Effector memory CD8-positive, alpha-beta T cell (primary cell): ENCODE data around the gene ACOT2.
"Not testable (repeated sequence)": the region's sequence is repeated elsewhere in the genome, so short reads cannot be mapped to it uniquely, and the experiment has no call there.

Experiments
- ATAC-seq: fragments of 150-1000 bp; cut with Tn5 transposase; replicated peaks from 2 replicates; pipeline ENCODE4 v1.10.0; 2021; ENCODE audit warnings: mild to moderate bottlenecking, moderate library complexity
- DNase-seq, 3 experiments: peaks; one replicate each; pipeline ENCODE4 v3.0.0; 2021
- H3K27ac Mint-ChIP-seq, 2 donors: one replicate each; pipeline ENCODE4 v1.8.0; 2022; ENCODE audit warnings: mild to moderate bottlenecking in 2 of 2, mixed read lengths in 2 of 2, moderate library complexity in 2 of 2
- H3K27me3 Mint-ChIP-seq, 2 donors: one replicate each; pipeline ENCODE4 v1.8.0; 2022; ENCODE audit warnings: mixed read lengths in 2 of 2
- H3K36me3 Mint-ChIP-seq: one replicate; pipeline ENCODE4 v1.8.0; 2022; ENCODE audit warnings: mild to moderate bottlenecking, moderate library complexity, mixed read lengths; ENCODE audit not compliant: insufficient read depth
- H3K4me1 Mint-ChIP-seq, 2 donors: one replicate each; pipeline ENCODE4 v1.8.0; 2022; ENCODE audit warnings: low read depth in 2 of 2, mixed read lengths in 2 of 2
- H3K4me3 Mint-ChIP-seq, 2 donors: one replicate each; pipeline ENCODE4 v1.8.0; 2022; ENCODE audit warnings: mild to moderate bottlenecking in 2 of 2, mixed read lengths in 2 of 2, moderate library complexity in 2 of 2
- H3K9me3 Mint-ChIP-seq, 2 donors: one replicate each; pipeline ENCODE4 v1.8.0; 2022; ENCODE audit warnings: mixed read lengths in 2 of 2

Gene ACOT2

DNA sequence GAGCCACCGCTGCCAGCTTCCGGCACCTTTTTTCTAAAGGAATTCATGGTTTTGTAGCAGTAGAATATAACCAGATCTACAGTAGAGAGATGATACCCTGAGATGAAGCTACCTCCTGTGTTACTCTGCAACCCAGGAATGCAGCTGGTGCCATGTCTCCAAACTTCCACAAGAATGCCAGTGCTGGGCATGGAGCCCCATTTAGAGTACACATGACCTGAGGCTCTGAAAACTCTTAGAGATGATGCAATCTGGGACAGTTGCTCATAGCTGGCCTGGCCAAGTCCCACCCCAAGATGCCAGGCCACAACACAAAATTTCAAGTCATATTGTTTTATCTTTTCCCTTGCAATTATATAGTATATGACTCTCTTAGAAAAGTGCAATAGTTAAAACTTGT, 8.2 kb downstream of the ACOT2 start:
- not testable (repeated sequence) for H3K9me3 Mint-ChIP-seq, DNase-seq, H3K27me3 Mint-ChIP-seq, H3K4me1 Mint-ChIP-seq, H3K27ac Mint-ChIP-seq, H3K4me3 Mint-ChIP-seq, ATAC-seq
- peaks cover 45% of the 10 kb centered on the region for H3K36me3 Mint-ChIP-seq

DNA sequence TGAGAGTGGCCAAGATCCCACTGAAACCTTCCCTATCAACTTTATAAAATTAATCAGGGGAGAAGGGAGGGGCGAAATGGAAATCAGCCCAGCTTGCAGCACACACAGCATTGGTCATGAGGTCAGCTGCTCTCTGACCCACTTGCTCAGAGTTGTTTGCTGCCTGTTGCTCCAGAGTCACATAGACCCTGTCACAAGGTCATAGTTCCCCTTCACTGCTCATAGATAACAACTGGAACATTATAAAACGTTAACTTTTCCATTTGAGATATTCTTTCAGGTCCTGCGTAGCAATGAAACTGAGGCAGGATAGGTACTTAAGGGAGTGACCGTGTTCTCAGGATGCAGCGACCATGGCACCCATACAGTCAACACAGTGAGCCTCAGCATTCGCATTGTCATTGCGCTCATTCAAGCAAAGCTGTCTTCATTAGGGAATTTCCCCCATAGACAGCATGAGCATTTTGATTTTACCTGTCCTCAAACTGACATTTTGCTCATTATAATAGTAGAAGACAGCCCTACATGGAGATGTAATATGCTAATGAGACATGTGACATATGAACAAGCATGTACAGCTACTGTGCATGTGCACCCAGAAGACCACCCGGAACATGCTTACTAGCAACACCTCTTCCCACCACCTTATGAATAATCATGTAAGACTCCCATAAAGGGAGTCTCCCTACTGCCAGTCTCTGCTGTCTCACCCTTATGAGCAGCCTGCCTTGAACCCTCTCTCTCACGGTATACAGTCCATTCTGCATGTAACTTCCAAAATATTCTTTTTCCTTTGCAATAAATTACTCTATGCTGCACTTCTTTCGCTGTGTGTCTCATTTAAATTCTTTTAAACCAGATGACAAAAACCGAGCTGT, 13.3 kb downstream of the ACOT2 start:
- H3K27me3 Mint-ChIP-seq, H3K27ac Mint-ChIP-seq, H3K4me3 Mint-ChIP-seq, H3K9me3 Mint-ChIP-seq, DNase-seq, ATAC-seq, H3K4me1 Mint-ChIP-seq: not testable (repeated sequence)
- H3K36me3 Mint-ChIP-seq, result peaks cover 15% of the 10 kb centered on the region

DNA sequence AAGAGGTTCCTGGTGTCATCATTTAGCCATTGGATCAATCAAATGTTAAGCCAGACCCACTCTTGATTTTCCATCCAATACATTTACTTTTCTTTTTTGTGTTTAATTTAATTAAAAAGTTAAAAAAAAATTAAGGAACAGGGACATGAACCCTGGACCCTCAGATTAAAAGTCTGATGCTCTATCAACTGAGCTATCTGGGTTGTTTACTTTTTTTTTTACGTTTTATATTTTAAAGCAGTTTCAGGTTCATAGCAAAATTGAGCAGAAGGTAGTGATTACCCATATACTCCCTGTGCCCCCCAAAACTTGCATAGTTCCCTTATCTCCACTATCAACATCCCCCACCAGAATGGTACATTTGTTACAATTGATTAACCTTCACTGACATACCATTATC, 19.7 kb downstream of the ACOT2 start:
- ATAC-seq (no peak), DNase-seq (no peak)
- Mint-ChIP-seq H3K27me3 (no peaks in the 10 kb centered on the region), H3K36me3 (peaks cover 3% of the 10 kb centered on the region), H3K9me3 (no peaks in the 10 kb centered on the region), H3K4me1 (peaks cover 3 to 7% of the 10 kb centered on the region in 2 donors), H3K4me3 (no peak overlapping the region), H3K27ac (no peak overlapping the region)

DNA sequence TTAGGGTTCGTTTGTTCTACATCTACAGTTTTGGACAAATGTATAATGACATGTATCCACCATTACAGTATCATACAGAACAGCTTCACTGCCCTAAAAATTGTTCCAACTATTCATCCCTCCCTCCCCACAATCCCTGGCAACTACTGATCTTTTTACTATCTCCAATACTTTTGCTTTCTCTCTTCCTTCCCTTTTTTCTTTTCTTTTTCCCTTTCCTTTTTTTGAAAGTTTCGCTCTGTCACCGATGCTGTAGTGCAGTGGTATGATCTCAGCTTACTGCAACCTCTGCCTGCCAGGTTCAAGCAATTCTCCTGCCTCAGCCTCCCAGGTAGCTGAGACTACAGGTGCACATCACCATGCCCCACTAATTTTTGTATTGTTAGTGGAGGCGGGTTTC, 20.1 kb downstream of the ACOT2 start:
- H3K27me3 Mint-ChIP-seq, result no peaks in the 10 kb centered on the region
- H3K27ac Mint-ChIP-seq, result no peak overlapping the region
- DNase-seq (no peak), ATAC-seq (no peak)
- H3K4me3 Mint-ChIP-seq, result no peak overlapping the region
- no peaks in the 10 kb centered on the region for H3K9me3 Mint-ChIP-seq
- peaks cover 3% of the 10 kb centered on the region for H3K36me3 Mint-ChIP-seq
- peaks cover 3 to 7% of the 10 kb centered on the region in 2 donors for H3K4me1 Mint-ChIP-seq

DNA sequence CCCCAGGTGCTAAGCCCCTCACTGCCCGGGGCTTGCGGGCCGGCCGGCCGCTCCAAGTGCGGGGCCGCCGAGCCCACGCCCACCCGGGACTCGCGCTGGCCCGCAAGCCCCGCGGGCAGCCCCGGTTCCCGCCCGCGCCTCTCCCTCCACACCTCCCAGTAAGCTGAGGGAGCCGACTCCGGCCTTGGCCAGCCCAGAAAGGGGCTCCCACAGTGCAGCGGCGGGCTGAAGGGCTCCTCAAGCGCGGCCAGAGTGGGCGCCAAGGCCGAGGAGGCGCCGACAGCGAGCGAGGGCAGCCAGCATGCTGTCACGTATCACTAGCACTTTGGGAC, 21.6 kb downstream of the ACOT2 start:
- ATAC-seq, H3K36me3 Mint-ChIP-seq, DNase-seq, H3K27me3 Mint-ChIP-seq, H3K9me3 Mint-ChIP-seq, H3K4me1 Mint-ChIP-seq, H3K27ac Mint-ChIP-seq: not testable (repeated sequence)
- H3K4me3 Mint-ChIP-seq, result peak overlapping the region; percentile 78 to 81

DNA sequence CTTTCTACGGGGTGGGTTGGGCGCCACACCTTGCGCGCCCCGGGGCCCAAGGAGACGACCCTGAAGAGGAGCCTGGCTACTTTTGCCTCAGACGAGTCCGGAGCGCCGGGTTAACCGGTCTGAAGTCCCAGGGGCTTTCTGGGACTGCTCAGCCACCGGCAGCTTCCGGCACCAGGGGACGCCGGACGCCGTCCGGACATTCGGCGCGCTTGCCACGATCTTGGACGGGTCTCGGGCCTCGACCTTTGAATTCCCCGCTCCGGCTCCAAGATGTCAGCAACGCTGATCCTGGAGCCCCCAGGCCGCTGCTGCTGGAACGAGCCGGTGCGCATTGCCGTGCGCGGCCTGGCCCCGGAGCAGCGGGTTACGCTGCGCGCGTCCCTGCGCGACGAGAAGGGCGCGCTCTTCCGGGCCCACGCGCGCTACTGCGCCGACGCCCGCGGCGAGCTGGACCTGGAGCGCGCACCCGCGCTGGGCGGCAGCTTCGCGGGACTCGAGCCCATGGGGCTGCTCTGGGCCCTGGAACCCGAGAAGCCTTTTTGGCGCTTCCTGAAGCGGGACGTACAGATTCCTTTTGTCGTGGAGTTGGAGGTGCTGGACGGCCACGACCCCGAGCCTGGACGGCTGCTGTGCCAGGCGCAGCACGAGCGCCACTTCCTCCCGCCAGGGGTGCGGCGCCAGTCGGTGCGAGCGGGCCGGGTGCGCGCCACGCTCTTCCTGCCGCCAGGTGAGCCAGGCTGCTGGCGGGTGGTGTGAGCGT, 22.9 kb downstream of the ACOT2 start, which contains the start of gene ACOT4:
Gene ACOT4 (plus strand): TSS at position 184 of the 760 bp plus-strand sequence. CDS start 87 bp downstream, at position 271.
- peak; percentile 93 for ATAC-seq
- no peaks in the 10 kb centered on the region for H3K27me3 Mint-ChIP-seq
- peaks cover 3% of the 10 kb centered on the region for H3K36me3 Mint-ChIP-seq
- H3K9me3 Mint-ChIP-seq, result no peaks in the 10 kb centered on the region
- H3K4me3 Mint-ChIP-seq, result peak within 1 kb of the TSS; percentile 78 to 81
- peaks cover 3 to 7% of the 10 kb centered on the region in 2 donors for H3K4me1 Mint-ChIP-seq
- DNase-seq, result peak; percentile 47 to 61 (median 53)
- peak within 1 kb of the TSS; percentile 74 to 85 for H3K27ac Mint-ChIP-seq

DNA sequence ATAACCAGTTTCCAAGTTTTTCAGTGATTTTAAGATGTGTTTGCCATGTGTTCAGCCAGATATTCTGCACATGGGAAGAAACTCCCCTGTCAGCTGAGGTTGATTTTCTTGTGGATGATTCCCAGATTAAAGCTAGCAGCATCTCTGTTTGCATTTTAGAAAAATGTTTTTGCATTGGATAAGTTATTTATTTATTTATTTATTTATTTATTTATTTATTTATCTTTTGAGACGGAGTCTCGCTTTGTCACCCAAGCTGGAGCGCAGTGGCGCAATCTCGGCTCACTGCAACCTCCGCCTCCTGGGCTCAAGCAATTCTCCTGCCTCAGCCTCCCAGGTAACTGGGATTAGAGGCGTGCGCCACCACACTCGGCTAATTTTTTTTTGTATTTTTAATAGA, 25.5 kb downstream of the ACOT2 start:
- peaks cover 3 to 7% of the 10 kb centered on the region in 2 donors for H3K4me1 Mint-ChIP-seq
- DNase-seq (no peak), ATAC-seq (no peak)
- peaks cover 3% of the 10 kb centered on the region for H3K36me3 Mint-ChIP-seq
- no peaks in the 10 kb centered on the region for H3K27me3 Mint-ChIP-seq
- no peaks in the 10 kb centered on the region for H3K9me3 Mint-ChIP-seq
- H3K4me3 Mint-ChIP-seq, result no peak overlapping the region
- H3K27ac Mint-ChIP-seq, result no peak overlapping the region

DNA sequence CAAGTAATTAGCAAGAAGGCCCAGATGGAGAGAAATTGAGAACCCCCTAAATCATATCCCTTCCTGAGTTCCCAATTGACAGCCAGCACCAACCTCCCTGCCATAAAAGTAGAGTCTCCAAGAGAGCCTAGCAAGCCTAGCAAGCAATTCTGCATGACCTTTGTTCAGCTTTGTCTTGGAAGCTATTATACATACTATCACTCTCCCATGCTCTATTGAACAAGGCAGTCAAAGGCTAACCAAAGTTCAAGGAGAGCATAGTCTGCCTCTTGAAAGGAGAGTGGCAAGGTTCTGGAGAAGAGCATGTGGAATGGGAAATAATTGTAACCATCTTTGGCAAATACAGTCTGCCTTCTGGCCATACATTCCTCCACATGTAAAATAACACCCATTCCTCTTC, 30.5 kb downstream of the ACOT2 start:
- DNase-seq (no peak), ATAC-seq (no peak)
- H3K4me1 Mint-ChIP-seq, result no peaks in the 10 kb centered on the region
- H3K27ac Mint-ChIP-seq, result no peak overlapping the region
- H3K4me3 Mint-ChIP-seq, result no peak overlapping the region
- no peaks in the 10 kb centered on the region for H3K9me3 Mint-ChIP-seq
- H3K27me3 Mint-ChIP-seq, result no peaks in the 10 kb centered on the region
- H3K36me3 Mint-ChIP-seq, result no peaks in the 10 kb centered on the region

DNA sequence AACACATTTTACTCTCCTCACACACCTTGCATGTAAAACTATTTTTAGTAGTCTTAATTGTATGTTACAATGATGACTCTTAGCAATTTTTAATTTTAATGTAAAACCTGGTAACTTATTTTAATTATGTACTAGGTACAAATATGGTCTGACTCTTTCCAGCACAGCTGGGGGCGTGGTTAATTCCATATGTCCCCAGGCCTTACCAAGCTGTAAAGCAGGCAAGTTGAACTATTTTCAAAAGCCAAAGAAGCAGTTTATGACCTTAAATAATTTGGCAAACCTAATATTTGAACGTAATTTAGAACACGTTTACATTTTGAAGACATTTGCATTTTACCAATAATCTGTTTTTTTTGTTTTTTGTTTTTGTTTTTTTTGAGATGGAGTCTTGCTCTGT, 34.0 kb downstream of the ACOT2 start:
- no peaks in the 10 kb centered on the region for H3K36me3 Mint-ChIP-seq
- H3K27ac Mint-ChIP-seq, result no peak overlapping the region
- no peaks in the 10 kb centered on the region for H3K9me3 Mint-ChIP-seq
- ATAC-seq (no peak), DNase-seq (no peak)
- H3K27me3 Mint-ChIP-seq, result peaks cover 7 to 11% of the 10 kb centered on the region in 2 donors
- no peak overlapping the region for H3K4me3 Mint-ChIP-seq
- no peaks in the 10 kb centered on the region for H3K4me1 Mint-ChIP-seq

DNA sequence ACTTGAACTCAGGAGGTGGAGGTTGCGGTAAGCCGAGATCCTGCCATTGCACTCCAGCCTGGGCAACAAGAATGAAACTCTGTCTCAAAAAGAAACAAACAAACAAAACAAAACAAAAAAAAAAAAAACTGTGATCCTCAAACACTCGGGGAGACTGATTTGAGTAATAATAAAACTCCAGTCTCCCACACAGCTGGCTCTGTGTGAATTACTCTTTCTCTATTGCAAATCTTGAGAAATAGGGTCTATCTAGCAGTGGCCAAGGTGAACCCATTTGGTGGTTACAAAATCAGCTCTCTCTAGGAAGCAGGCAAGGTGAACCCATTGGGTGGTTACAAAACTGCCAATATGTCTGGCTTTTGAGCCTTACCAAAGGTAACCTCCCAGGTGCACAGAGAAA, 37.3 kb downstream of the ACOT2 start:
- Mint-ChIP-seq H3K36me3 (no peaks in the 10 kb centered on the region), H3K9me3 (no peaks in the 10 kb centered on the region), H3K27me3 (peaks cover 7 to 19% of the 10 kb centered on the region in 2 donors), H3K4me3 (no peak overlapping the region), H3K4me1 (no peaks in the 10 kb centered on the region), H3K27ac (no peak overlapping the region)
- ATAC-seq, result no peak
- no peak for DNase-seq

DNA sequence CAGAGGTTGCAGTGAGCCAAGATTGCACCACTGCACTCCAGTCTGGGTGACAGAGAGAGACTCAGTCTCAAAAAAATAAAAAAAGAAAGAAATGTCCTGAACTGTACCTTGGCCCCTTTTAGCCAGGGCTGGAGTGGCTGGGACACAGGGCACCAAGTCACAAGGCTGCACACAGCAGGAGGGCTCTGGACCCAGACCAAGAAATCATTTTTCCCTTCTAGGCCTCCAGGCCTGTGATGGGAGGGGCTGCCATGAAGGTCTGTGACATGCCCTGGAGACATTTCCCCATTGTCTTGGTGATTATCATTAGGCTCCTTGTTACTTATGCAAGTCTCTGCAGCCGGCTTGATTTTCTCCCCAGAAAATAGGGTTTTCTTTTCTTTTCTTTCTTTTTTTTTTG, 38.2 kb downstream of the ACOT2 start:
- Mint-ChIP-seq H3K27me3 (peaks cover 7 to 19% of the 10 kb centered on the region in 2 donors), H3K4me1 (no peaks in the 10 kb centered on the region), H3K27ac (no peak overlapping the region), H3K4me3 (no peak overlapping the region), H3K36me3 (no peaks in the 10 kb centered on the region), H3K9me3 (no peaks in the 10 kb centered on the region)
- DNase-seq (no peak), ATAC-seq (no peak)

DNA sequence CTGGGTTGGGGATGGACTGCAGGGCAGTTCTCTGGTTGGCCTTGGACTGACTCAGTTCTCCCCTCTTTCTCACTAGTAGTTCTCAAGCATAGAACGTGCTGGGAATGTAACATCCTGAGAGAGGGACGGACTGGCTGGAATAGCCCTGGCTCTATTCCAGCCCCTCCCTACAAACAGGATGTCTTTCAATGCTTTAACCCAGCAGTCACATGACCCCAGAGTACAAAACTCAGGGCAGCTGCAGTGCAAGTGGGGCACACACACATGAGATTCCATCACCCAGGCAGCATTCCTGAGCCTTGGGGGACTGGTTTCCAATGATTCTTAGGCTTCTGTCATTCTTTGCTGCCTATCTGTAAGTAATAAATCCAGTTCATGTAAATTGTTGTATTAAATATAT, 41.7 kb downstream of the ACOT2 start:
- Mint-ChIP-seq H3K36me3 (peaks cover 5% of the 10 kb centered on the region), H3K4me3 (no peak overlapping the region), H3K27ac (no peak overlapping the region), H3K4me1 (peaks cover 3 to 4% of the 10 kb centered on the region in 2 donors), H3K9me3 (no peaks in the 10 kb centered on the region), H3K27me3 (peaks cover 7 to 19% of the 10 kb centered on the region in 2 donors)
- DNase-seq (no peak), ATAC-seq (no peak)

DNA sequence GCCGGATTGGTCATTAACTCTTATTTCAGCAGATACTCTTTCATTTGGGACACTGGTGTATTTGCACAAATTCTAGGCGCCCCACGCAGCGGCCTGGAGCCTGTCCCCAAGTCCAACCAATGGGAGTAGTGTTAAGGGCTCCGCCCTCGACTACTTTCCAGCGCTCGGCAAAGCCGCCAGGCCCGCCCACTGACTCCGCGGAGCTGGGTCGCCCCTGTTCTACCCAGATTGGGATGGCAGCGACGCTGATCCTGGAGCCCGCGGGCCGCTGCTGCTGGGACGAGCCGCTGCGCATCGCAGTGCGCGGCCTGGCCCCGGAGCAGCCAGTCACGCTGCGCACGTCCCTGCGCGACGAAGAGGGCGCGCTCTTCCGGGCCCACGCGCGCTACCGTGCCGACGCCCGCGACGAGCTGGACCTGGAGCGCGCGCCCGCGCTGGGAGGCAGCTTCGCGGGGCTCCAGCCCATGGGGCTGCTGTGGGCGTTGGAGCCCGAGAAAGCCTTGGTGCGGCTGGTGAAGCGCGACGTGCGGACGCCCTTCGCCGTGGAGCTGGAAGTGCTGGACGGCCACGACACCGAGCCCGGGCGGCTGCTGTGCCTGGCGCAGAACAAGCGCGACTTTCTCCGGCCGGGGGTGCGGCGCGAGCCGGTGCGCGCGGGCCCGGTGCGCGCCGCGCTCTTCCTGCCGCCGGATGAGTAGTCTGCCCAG, 43.5 kb downstream of the ACOT2 start, which contains the start of gene ACOT6:
Gene ACOT6 (plus strand): TSS at position 179 of the 707 bp plus-strand sequence. CDS start 55 bp downstream, at position 234.
- peak within 1 kb of the TSS; percentile 84 to 88 for H3K27ac Mint-ChIP-seq

More for the DNA sequence above, 43.5 kb downstream of the ACOT2 start, which contains the start of gene ACOT6:
- ATAC-seq (peak; percentile 90), DNase-seq (peak; percentile 53 to 68 (median 63))
- no peaks in the 10 kb centered on the region for H3K9me3 Mint-ChIP-seq
- peaks cover 3 to 4% of the 10 kb centered on the region in 2 donors for H3K4me1 Mint-ChIP-seq
- H3K36me3 Mint-ChIP-seq, result peaks cover 5% of the 10 kb centered on the region
- H3K27me3 Mint-ChIP-seq, result peaks cover 0 to 8% of the 10 kb centered on the region in 2 donors
- H3K4me3 Mint-ChIP-seq, result peak within 1 kb of the TSS; percentile 83 to 88
